Epithelial cell of esophagus (primary cell): ENCODE measurements around the gene SMC4.
"Not testable (repeated sequence)": the region's sequence is repeated elsewhere in the genome, so short reads cannot be mapped to it uniquely, and the experiment has no call there.

Source experiments
- DNase-seq: peaks from one replicate; pipeline ENCODE4 v3.0.0; 2010; ENCODE audit warnings: low read depth
- H3K4me3 ChIP-seq: 2 replicates; pipeline ENCODE4 v1.5.1; 2011; ENCODE audit warnings: mild to moderate bottlenecking, low read length, control low read depth
- CTCF ChIP-seq: IDR thresholded peaks from 2 replicates; pipeline ENCODE4 v1.5.1; 2011; ENCODE audit warnings: low read depth, mild to moderate bottlenecking, low read length, control low read depth, inconsistent platforms; ENCODE audit not compliant: insufficient read depth; ENCODE audit errors: missing control alignments

The SMC4 gene

GRCh38 chr3:160451602-160452001 lies 52.2 kb downstream of the SMC4 start:
- TF ChIP-seq CTCF = no peak
- no peak overlapping the region for H3K4me3 ChIP-seq
- no peak for DNase-seq

GRCh38 chr3:160452251-160452650 lies 52.8 kb downstream of the SMC4 start:
- not testable (repeated sequence) for DNase-seq, H3K4me3 ChIP-seq

- TF ChIP-seq CTCF = no peak
- no peak overlapping the region for H3K4me3 ChIP-seq
- no peak for DNase-seq
These were observed 55.5 kb downstream of the SMC4 start for GRCh38 chr3:160454995-160455394.

- TF ChIP-seq CTCF = no peak
- no peak for DNase-seq
These were observed 56.4 kb downstream of the SMC4 start for GRCh38 chr3:160455846-160456245.

GRCh38 chr3:160458151-160458550 lies 58.7 kb downstream of the SMC4 start:
- no peak overlapping the region for H3K4me3 ChIP-seq
- no peak for DNase-seq
- TF ChIP-seq CTCF = no peak

More at GRCh38 chr3:160455846-160456245, 56.4 kb downstream of the SMC4 start:
- H3K4me3 ChIP-seq = no peak overlapping the region

- TF ChIP-seq CTCF = no peak
- H3K4me3 ChIP-seq = no peak overlapping the region
- DNase-seq = no peak
These were observed 60.1 kb downstream of the SMC4 start for GRCh38 chr3:160459450-160459970.

GRCh38 chr3:160460033-160460432 lies 60.6 kb downstream of the SMC4 start:
- no peak for TF ChIP-seq CTCF
- DNase-seq = no peak
- H3K4me3 ChIP-seq = no peak overlapping the region

- no peak for DNase-seq
- H3K4me3 ChIP-seq = no peak overlapping the region
- no peak for TF ChIP-seq CTCF
These were observed 64.9 kb downstream of the SMC4 start for GRCh38 chr3:160464321-160464720.
